GM12874 (cell line): ENCODE data around the gene LPGAT1.

Source experiments
- TF ChIP-seq, protein P1 (sequence below): IDR thresholded peaks from 2 replicates; pipeline ENCODE4 v1.5.1; 2011; ENCODE audit warnings: low read depth, mild to moderate bottlenecking, control low read depth, low read length, moderate library complexity; ENCODE audit not compliant: insufficient read depth

The LPGAT1 gene

DNA sequence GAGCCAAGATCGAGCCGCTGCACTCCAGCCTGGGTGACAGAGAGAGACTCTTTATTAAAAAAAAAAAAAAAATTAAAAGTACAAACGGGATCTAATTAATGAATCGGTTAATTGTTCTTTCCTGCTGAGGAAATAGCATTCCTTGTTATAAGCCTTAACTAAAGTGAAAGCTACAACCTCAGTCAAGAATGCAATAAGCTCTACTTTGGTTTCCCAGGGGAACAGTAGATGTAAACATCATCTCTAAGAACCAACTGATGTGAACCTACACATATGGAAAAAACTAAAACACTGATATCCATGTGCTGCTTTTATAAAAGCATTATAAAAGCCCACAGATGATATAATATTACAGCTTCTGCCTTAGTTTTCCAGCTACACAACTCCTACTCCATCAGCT lies 41.9 kb downstream of the LPGAT1 start:
- TF ChIP-seq, protein P1, sequence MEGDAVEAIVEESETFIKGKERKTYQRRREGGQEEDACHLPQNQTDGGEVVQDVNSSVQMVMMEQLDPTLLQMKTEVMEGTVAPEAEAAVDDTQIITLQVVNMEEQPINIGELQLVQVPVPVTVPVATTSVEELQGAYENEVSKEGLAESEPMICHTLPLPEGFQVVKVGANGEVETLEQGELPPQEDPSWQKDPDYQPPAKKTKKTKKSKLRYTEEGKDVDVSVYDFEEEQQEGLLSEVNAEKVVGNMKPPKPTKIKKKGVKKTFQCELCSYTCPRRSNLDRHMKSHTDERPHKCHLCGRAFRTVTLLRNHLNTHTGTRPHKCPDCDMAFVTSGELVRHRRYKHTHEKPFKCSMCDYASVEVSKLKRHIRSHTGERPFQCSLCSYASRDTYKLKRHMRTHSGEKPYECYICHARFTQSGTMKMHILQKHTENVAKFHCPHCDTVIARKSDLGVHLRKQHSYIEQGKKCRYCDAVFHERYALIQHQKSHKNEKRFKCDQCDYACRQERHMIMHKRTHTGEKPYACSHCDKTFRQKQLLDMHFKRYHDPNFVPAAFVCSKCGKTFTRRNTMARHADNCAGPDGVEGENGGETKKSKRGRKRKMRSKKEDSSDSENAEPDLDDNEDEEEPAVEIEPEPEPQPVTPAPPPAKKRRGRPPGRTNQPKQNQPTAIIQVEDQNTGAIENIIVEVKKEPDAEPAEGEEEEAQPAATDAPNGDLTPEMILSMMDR = no peak

DNA sequence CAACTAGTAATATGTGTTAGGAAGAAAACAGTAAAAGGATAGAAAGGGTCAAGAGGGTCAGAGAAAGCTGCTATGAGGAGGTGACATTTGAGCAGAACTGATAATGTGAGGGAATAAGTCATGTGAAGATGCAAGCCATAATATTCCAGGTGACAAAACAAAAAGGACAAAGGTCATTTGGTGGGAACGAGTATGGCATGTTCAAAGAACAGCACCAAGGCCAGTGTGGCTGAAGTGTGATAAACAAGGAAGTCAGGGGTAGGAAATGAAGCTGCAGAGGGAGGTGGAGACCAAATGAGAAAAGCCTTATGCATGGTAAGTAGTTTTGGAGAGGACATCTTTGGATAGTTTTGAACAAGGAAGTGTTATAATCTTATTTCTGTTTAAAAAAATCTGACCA lies 46.7 kb downstream of the LPGAT1 start:
- TF ChIP-seq, protein P1 = no peak

DNA sequence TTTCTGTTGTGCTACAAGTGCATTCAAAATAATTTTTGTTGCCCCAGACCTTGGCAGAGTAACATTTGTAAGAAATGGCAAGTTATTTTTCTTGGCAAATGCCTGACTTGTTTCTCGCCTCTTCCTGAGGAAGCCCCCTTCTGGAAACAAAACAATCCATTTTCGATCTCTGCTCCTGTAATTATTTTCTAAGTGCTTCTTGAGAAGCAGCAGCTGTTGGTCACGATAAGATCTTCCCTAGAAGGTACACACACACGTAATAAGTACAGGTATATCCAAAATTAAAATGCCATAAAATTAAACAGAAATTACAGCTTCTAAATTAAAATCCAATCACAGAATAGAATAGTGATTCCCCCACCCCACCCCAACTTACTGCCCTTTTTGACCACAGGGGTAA lies 47.3 kb downstream of the LPGAT1 start:
- TF ChIP-seq, protein P1 = no peak

DNA sequence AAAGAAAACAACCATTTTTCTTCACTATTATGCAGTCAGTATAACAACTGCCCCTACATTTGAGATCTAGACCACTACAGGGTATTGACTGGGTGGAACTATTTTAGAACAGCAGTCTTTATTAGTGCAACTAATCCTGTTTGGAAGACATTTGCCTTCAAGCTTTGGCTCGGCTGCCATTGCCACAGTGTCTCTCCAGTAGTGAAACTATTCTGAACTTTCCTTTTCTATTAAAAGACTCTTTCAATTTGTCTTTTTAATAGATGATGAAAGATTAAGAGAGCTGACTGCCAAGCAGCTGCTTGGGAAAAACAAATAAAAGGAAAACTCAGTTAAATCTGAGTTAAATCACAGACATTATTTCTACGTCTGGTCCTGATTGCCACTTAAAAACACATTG lies 49.3 kb downstream of the LPGAT1 start:
- TF ChIP-seq, protein P1 = no peak

DNA sequence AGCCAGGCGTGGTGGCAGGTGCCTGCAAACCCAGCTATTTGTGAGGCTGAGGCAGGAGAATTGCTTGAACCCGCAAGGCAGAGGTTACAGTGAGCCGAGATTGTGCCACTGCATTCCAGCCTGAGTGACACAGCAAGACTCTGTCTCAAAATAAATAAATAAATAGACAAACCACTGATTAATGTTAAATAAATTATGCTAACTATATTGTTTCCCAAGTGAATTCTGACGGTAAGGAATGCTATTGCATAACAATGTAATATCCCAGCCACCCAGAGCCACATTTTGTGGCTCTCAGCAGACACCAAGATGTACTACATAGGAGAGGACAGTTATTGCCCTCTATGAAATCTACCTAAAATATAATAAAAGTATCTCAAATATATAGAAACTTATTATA lies 55.4 kb downstream of the LPGAT1 start:
- TF ChIP-seq, protein P1 = no peak

DNA sequence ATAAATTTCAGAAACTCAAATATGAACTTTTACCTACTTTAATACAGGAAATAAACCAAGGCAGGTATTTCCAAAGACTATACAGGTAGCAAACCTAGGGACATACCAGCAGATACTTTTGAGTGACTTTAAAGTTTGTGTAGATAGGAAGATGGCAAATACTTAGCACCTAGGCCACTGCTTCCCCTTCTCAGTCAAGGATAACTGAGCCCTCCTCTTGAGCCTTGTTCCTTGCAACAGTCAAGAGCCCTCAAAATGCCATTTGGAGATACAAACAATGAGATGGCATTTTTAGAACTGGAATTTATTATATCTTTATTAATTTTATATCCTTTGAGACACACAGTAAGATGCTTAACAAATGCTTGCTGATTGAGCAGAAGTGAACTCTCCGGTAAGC lies 65.9 kb downstream of the LPGAT1 start:
- TF ChIP-seq, protein P1 = no peak

DNA sequence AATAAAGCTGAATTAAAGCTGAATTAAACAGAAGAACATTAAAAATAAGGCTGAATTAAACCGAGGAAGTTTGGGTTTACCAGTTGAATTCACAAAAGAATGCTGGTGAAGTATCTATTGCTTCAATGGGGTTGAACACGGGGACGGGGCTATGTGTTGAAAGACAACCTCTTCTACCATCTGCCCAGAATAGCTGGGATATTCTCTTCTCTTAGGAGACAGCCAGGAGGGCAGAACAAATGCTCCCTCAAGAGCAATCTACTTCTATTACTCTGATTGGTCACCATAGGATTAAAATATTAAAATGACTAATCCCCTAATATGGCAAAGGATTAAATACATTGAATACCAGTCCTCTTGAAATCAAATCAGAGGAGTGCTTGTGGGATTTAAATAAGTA lies 68.4 kb downstream of the LPGAT1 start:
- TF ChIP-seq, protein P1 = no peak

DNA sequence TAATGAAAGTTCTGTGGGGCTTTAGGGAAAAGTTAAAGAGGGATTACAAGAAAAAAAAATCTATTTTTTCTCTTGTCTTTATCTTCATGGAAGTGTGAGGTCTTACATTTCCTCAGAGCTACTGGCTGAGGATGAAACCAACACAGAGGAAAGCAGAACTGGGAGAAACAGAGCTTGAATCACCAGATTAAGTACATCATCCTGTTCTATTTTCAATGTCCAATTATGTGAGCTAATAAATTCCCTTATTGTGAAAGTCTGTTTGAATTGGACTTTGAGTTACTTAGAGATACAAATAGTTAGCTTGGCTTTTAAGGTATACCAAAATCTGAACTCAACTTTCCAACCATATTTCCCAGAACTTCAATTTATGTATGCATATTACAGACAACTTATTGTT lies 69.2 kb downstream of the LPGAT1 start:
- TF ChIP-seq, protein P1 = no peak
